Thyroid gland (tissue), 4 donors: Measurements from ENCODE around the gene NBAS. TPM values are rescaled to one million over a fixed set of nuclear protein-coding genes. Genes with fewer than 3 reads are reported as not detected.

Experiments
- DNase-seq, 2 donors: peaks; one replicate each; pipeline ENCODE4 v3.0.0-alpha.2; 2019
- H3K27ac ChIP-seq, 3 donors: fragments of 200-600 bp; sonication (generic); 1 replicate in 2 of 3; 2 replicates in 1 of 3; pipeline ENCODE4 v1.5.1; 2016 to 2019; ENCODE audit warnings: mild to moderate bottlenecking in 1 of 3, moderate library complexity in 1 of 3
- H3K27me3 ChIP-seq: fragments of 200-600 bp; sonication (generic); one replicate; pipeline ENCODE4 v1.5.1; 2019
- H3K36me3 ChIP-seq, 2 donors: fragments of 200-600 bp; sonication (generic); one replicate each; pipeline ENCODE4 v1.5.1; 2016 to 2019
- H3K4me1 ChIP-seq, 2 donors: fragments of 200-600 bp; sonication (generic); one replicate each; pipeline ENCODE4 v1.5.1; 2017 to 2019
- H3K4me3 ChIP-seq, 3 donors: fragments of 200-600 bp; sonication (generic); replicated peaks in 1 of 3; 1 replicate in 2 of 3; 2 replicates in 1 of 3; pipeline ENCODE4 v1.5.1; 2016; ENCODE audit warnings: mild to moderate bottlenecking in 1 of 3
- H3K9me3 ChIP-seq: fragments of 200-600 bp; sonication (generic); one replicate; pipeline ENCODE4 v1.5.1; 2017
- CTCF ChIP-seq, 6 experiments: fragments of 200-600 bp in 3 of 6; fragments of 450-650 bp in 3 of 6; sonication (generic) in 3 of 6; IDR thresholded peaks; one replicate each; pipeline ENCODE4 v1.5.1; 2016 to 2019; ENCODE audit warnings: antibody characterized with exemption in 6 of 6, mild to moderate bottlenecking in 2 of 6, inconsistent platforms in 1 of 6, moderate library complexity in 1 of 6
- POLR2A ChIP-seq, 2 donors: fragments of 450-650 bp; IDR thresholded peaks; one replicate each; pipeline ENCODE4 v1.6.1; 2017; ENCODE audit warnings: antibody characterized with exemption in 2 of 2, mild to moderate bottlenecking in 2 of 2, moderate library complexity in 1 of 2
- WGBS, 2 donors: methylation state at CpG; one replicate each; pipeline ENCODE4 v1.1.5; 2017; 5-methylcytosine and 5-hydroxymethylcytosine counted together
- intact Hi-C: fragments of 100-400 bp; cut with DNase I; formaldehyde crosslinking; loops from one replicate; pipeline ENCODE4 v1.15.1; 2023
- total RNA-seq, 4 donors: library from RNA; depleted of rRNA; stranded (reverse); fragments of >200 nt; gene quantifications; one replicate each; pipeline ENCODE4 v1.2.3, GENCODE V29; 2016

NBAS gene
- total RNA-seq, 4 donors from 2014 or later, result 50.4 to 71.5 (median 54.7) TPM

- intact Hi-C loops, result no loop called here
- Histone ChIP-seq H3K9me3 (no peaks in the 10 kb centered on the region), H3K4me3 (no peak overlapping the region), H3K27ac (no peak overlapping the region), H3K36me3 (no peaks in the 10 kb centered on the region), H3K27me3 (no peaks in the 10 kb centered on the region), H3K4me1 (no peaks in the 10 kb centered on the region)
- TF ChIP-seq CTCF (IDR thresholded peaks at IDR 0.05) (no peak), POLR2A (IDR thresholded peaks at IDR 0.05) (no peak)
- DNase-seq, result no peak
- 72 to 76% methylated on average over 9 of the region's 9 CpGs for WGBS, 2 donors
These were observed 400.7 kb downstream of the NBAS start for GRCh38 chr2:15160201-15160991.

DNA sequence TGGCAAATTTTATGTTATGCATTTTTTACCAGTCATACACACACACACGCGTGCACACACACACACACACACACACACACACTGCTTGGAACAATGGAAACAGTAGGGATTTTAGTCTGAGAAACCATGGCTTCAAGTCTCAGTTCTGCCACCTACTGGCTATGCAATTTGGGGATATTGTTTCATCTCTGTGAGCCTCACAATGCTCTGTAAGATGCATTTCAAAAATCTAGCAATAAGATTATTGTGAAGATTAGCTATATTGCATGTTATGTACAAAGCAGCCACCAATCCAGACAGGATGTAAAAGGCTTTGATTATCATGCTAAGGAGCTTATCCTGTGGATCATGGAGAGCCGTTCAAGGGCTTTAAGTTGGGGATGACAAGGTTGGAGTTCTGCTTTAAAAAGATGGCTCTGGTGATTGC is 401.4 kb downstream of the NBAS start:
- no peaks in the 10 kb centered on the region for H3K27me3 ChIP-seq

GRCh38 chr2:15159206-15159605 is 401.9 kb downstream of the NBAS start:
- Histone ChIP-seq H3K27ac (no peak overlapping the region), H3K9me3 (no peaks in the 10 kb centered on the region), H3K27me3 (no peaks in the 10 kb centered on the region), H3K4me1 (no peaks in the 10 kb centered on the region), H3K36me3 (no peaks in the 10 kb centered on the region), H3K4me3 (no peak overlapping the region)
- TF ChIP-seq CTCF (IDR thresholded peaks at IDR 0.05), result no peak
- TF ChIP-seq POLR2A (IDR thresholded peaks at IDR 0.05), result no peak
- no peak for DNase-seq
- intact Hi-C loops, result no loop called here
- WGBS, 2 donors, result 83 to 88% methylated on average over 5 of the region's 5 CpGs

More for the DNA sequence above, 401.4 kb downstream of the NBAS start:
- H3K9me3 ChIP-seq, result no peaks in the 10 kb centered on the region
- no peaks in the 10 kb centered on the region for H3K4me1 ChIP-seq
- no peak overlapping the region for H3K27ac ChIP-seq
- no peak overlapping the region for H3K4me3 ChIP-seq
- TF ChIP-seq CTCF (IDR thresholded peaks at IDR 0.05) (peak in 2 of 6 experiments; percentile 24 to 41), POLR2A (IDR thresholded peaks at IDR 0.05) (no peak)
- WGBS, 2 donors, result 25 to 29% methylated on average over 3 of the region's 3 CpGs
- DNase-seq, result no peak
- H3K36me3 ChIP-seq, result no peaks in the 10 kb centered on the region
- intact Hi-C loops, result no loop called here

GRCh38 chr2:15158532-15158931 is 402.6 kb downstream of the NBAS start:
- Histone ChIP-seq H3K4me3 (no peak overlapping the region), H3K36me3 (no peaks in the 10 kb centered on the region), H3K27me3 (no peaks in the 10 kb centered on the region), H3K27ac (no peak overlapping the region), H3K9me3 (no peaks in the 10 kb centered on the region), H3K4me1 (no peaks in the 10 kb centered on the region)
- DNase-seq, result no peak
- 81 to 84% methylated on average over 5 of the region's 5 CpGs for WGBS, 2 donors
- TF ChIP-seq POLR2A (IDR thresholded peaks at IDR 0.05) (no peak), CTCF (IDR thresholded peaks at IDR 0.05) (no peak)
- intact Hi-C loops, result no loop called here

DNA sequence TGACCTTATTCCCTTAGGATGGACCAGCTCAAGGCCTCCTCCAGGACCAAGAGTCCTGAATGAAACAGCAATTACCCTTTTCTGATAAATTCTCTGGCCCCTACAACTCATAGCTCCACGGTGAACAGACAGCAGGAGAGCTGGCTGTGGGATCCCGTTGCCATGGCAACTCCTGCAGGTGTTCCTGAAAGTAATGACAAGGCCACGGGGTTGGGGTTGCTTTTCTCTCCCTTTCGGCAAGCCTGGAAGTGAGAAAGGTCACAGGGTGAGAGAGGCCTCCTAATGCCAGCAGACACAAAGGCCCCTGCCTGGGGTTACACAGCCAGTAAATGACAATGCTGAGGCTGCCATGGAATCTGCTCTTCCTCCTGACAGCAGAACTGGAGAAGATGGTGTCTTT is 403.0 kb downstream of the NBAS start:
- Histone ChIP-seq H3K9me3 (no peaks in the 10 kb centered on the region), H3K4me3 (no peak overlapping the region), H3K36me3 (no peaks in the 10 kb centered on the region), H3K4me1 (no peaks in the 10 kb centered on the region), H3K27me3 (no peaks in the 10 kb centered on the region), H3K27ac (no peak overlapping the region)
- TF ChIP-seq POLR2A (IDR thresholded peaks at IDR 0.05) (no peak), CTCF (IDR thresholded peaks at IDR 0.05) (no peak)
- no peak for DNase-seq
- 42 to 61% methylated on average over 4 of the region's 4 CpGs for WGBS, 2 donors
- intact Hi-C loops, result no loop called here
